Panc1 (cell line): Measurements from ENCODE around the gene C11orf24.

Source experiments
- POLR2AphosphoS5 ChIP-seq: IDR thresholded peaks from 2 replicates; pipeline ENCODE4 v1.6.1; 2012; ENCODE audit warnings: mild to moderate bottlenecking, low read depth, low read length, moderate library complexity
- REST ChIP-seq, 2 experiments: IDR thresholded peaks; 2 replicates each; pipeline ENCODE4 v1.6.1; 2011 to 2012; ENCODE audit warnings: low read depth in 2 of 2, control low read depth in 1 of 2, low read length in 1 of 2, mild to moderate bottlenecking in 1 of 2, moderate library complexity in 1 of 2; ENCODE audit not compliant: insufficient read depth in 1 of 2
- SIN3A ChIP-seq: IDR thresholded peaks from 2 replicates; pipeline ENCODE4 v1.6.1; 2012; ENCODE audit warnings: low read depth, mild to moderate bottlenecking, low read length, moderate library complexity, borderline replicate concordance; ENCODE audit not compliant: insufficient read depth
- TCF7L2 ChIP-seq: IDR thresholded peaks from 2 replicates; pipeline ENCODE4 v1.6.1; 2011; ENCODE audit warnings: mild to moderate bottlenecking, low read depth, low read length, inconsistent platforms
- TF ChIP-seq, protein P1 (sequence below): fragments of 450-650 bp; IDR thresholded peaks from 2 replicates; pipeline ENCODE4 v1.5.1; 2017; ENCODE audit warnings: mild to moderate bottlenecking

DNA sequence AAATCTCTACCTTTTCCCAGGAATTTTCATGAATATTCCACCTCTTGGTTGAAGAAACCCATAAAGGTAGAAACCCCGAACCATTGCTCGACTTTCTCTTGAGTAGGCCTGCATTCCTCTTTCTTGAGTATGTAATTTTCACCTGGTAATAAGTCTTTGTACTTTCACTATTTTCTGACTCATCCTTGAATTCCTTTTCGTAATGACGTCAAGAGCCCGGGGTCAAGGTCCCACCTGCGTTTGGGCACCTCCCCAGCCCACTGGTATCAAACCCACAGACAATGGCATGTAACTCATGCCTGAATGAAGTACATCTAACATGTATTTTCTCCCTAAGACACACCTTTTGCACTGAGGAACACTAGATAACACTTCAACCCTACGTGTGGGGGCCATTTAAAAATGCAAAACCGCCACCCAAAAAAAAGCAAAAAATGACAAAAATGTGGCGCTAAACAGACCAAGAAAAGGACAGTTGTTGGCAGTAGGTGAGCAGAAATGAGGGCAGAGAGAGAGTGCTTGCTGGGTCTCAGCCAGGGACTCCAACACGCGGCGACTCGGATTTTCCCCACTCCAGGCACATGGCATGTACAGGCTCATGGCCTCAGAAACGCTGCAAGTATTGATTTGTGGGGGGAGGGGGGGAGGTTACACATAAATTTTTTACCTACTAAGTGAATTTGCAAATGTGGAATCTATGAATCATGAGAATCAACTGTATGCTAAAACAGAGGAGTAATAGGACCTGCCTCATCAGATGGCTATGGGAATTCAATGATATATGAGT, 4.1 kb upstream of the C11orf24 start:
- TF ChIP-seq, protein P1, sequence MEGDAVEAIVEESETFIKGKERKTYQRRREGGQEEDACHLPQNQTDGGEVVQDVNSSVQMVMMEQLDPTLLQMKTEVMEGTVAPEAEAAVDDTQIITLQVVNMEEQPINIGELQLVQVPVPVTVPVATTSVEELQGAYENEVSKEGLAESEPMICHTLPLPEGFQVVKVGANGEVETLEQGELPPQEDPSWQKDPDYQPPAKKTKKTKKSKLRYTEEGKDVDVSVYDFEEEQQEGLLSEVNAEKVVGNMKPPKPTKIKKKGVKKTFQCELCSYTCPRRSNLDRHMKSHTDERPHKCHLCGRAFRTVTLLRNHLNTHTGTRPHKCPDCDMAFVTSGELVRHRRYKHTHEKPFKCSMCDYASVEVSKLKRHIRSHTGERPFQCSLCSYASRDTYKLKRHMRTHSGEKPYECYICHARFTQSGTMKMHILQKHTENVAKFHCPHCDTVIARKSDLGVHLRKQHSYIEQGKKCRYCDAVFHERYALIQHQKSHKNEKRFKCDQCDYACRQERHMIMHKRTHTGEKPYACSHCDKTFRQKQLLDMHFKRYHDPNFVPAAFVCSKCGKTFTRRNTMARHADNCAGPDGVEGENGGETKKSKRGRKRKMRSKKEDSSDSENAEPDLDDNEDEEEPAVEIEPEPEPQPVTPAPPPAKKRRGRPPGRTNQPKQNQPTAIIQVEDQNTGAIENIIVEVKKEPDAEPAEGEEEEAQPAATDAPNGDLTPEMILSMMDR: no peak
- TF ChIP-seq SIN3A (no peak), POLR2AphosphoS5 (no peak), REST (IDR thresholded peaks at IDR 0.05; ENCODE audit: insufficient read depth in 1 of 2, low read depth in 2 of 2, low read length in 1 of 2) (no peak), TCF7L2 (no peak)
